Retinal pigment epithelial cell (primary cell): ENCODE data around the gene PAX5.

Experiments
- DNase-seq: peaks from one replicate; pipeline ENCODE4 v3.0.0-alpha.2; 2010; ENCODE audit warnings: low read depth
- H3K4me3 ChIP-seq: 2 replicates; pipeline ENCODE4 v1.5.1; 2011; ENCODE audit warnings: mild to moderate bottlenecking, low read length, control low read depth, moderate library complexity
- TF ChIP-seq, protein P1 (sequence below): conservative IDR thresholded peaks from 2 replicates; pipeline ENCODE4 v1.5.1; 2011; ENCODE audit warnings: low read depth, low read length, control low read depth, inconsistent platforms

The PAX5 gene

DNA sequence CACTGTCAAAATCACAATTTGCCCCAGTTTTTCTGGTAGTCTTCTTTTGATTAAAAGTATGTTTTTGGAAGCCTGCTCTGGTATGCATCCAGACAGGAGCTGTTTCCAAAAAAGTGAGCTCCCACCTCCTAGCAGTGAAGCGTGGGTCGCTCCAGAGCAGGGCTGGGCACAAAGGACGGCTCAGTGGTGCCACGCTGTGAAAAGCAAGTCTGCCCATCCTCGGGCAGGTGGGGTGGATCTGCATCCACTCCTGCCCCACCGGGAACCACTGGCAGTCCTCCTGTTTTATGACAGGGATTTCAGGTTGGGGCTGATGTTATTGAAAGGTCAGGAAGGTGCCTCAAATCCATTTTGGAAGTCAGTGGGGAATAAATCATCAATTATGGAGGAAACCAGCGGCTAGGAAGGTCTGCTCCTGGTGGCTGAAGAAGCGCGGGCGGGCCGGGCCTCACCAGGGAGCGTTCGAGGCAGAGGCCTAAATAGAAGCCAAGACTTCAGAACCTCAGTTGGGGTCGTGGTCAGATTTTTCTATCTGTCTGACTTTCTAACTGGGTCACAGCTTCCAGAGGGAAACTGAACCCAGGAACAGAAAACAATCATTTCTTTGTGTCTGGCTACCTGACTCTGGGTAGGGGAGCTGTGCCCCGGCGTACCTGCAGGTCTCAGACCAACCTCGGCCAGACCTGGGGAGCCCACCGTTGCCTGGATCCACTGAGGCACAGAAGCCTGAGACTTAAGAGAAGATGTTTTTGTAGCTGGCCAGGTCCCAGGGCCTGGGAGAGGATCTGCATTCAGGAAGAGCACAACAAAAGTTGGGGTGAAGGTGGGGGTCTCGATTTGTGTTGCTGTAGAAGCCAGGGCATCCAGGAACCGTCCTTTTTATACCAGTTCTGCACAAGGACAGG is 168.1 kb downstream of the PAX5 start:
- DNase-seq = no peak
- TF ChIP-seq, protein P1, sequence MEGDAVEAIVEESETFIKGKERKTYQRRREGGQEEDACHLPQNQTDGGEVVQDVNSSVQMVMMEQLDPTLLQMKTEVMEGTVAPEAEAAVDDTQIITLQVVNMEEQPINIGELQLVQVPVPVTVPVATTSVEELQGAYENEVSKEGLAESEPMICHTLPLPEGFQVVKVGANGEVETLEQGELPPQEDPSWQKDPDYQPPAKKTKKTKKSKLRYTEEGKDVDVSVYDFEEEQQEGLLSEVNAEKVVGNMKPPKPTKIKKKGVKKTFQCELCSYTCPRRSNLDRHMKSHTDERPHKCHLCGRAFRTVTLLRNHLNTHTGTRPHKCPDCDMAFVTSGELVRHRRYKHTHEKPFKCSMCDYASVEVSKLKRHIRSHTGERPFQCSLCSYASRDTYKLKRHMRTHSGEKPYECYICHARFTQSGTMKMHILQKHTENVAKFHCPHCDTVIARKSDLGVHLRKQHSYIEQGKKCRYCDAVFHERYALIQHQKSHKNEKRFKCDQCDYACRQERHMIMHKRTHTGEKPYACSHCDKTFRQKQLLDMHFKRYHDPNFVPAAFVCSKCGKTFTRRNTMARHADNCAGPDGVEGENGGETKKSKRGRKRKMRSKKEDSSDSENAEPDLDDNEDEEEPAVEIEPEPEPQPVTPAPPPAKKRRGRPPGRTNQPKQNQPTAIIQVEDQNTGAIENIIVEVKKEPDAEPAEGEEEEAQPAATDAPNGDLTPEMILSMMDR = no peak
- H3K4me3 ChIP-seq = no peak overlapping the region

DNA sequence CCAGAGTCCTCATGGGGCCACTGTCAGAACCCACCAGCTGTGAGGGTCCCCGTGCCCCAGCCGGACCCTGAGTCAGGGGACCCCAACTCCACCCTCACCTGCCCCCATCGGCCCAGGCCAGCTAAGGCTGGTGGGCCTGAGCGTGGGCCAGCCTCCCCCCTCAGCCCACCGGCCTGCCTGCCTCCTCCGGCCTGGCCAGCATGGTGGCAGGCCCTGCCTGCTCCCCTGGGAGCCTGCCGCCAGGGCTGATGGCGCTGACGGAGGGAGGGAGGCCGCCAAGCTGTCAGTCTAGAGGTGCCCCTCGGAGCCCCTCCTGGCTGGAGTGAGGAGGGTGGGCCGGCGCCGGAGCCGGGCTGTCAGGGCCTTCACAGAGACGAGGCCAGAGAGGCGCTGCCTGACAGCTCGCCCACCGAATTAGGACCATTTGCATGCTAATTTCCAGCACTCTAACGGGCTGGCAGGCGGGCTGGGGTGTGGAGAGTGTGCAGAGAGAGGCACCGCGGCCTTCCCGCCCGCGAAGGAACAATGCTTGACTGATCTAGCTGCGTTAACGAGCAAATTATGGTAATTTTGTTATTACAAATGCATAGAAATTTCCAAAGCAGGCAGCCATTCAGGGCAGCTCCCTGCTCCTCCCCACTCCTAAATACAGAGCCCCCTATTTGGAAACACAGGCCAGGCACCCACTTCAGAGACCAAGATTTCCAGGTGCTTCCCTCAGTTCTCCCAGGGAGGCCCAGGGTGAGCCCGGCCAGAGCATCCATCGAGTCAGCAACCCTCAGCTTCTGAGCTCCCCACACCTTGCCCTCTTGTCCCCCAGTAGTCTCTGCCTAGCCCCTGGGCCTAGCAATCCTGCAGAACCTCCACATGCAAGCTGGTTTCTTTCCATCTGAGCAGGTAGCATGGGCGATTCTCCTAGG is 169.3 kb downstream of the PAX5 start:
- no peak for DNase-seq
- TF ChIP-seq, protein P1 = no peak
- no peak overlapping the region for H3K4me3 ChIP-seq

DNA sequence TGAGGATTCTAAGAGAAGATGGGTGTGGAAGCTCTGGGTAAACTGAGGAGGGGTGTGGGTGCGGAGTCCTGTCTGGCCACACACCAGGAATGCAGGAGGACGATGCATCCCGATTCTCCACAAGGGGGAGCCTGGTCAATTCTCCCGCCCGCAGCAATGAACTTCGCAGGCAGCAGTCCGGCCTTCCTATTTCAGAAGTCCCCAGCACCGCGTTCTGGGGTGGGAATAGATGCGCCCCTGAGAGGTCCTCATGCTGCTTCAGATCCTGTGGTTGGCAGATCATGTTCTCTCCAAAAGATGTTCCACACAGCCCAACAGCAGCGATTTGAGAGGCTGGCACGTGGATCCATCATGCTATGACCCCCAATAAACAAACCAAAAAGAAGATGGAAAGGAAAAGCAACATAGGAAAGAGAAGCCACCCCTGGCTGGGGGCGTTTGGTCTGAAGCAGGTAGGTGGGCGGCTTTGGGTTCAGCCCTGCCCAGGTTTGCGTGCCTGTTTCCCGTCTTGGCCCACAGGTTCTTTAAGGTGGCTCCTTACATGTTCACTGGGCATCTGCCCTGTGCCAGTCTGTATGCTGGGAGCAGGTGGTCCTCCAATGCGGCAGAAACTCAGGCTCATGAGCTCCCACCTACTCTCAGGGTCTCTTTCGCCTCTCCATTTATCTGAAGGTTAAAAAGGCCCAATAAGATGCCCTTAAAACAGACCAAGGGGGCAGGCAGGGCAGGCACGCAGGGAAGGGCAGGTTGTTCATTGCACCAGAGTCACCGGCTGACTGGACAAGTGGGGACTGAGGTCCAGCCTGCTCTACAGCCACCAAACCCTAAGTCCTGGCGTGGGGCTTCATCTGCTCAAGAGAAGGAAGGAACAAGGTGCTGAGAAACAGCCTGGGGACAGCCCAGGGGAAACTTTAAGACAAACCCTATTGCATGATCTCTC is 171.6 kb downstream of the PAX5 start:
- no peak overlapping the region for H3K4me3 ChIP-seq
- TF ChIP-seq, protein P1 = peak; percentile 84
- no peak for DNase-seq

DNA sequence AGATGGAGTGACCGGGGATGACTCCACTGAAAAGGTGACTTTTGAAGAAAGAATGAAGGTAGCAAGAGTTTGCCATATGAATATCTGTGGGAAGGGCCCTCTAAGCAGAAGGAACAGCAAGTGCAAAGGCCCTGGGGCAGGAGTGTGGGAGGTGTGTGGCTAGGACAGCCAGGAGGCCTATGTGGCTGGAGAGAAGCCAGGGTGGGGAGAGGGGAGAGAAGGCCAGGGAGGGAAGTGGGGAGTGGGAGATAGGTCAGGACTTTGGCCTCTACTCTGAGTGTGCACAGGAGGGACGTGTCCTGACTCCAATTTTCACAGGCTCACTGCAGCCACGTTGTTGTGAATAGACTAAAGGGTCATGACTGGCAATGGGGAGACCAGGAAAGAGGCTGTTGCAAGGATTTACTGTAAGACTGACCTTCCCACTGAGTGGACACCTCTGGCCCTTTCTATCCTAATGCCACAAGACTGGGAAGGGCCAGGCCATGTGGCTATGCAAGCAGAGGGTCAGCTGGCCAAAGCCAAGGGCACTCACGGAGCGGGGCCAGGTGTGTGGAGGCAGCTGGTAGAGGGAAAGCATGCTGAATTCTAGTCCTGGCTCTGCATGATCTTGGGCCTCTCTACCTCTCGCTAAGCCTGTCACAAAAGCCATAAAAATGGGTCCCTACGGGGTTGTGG is 172.4 kb downstream of the PAX5 start:
- TF ChIP-seq, protein P1 = no peak
- no peak overlapping the region for H3K4me3 ChIP-seq
- DNase-seq = no peak

DNA sequence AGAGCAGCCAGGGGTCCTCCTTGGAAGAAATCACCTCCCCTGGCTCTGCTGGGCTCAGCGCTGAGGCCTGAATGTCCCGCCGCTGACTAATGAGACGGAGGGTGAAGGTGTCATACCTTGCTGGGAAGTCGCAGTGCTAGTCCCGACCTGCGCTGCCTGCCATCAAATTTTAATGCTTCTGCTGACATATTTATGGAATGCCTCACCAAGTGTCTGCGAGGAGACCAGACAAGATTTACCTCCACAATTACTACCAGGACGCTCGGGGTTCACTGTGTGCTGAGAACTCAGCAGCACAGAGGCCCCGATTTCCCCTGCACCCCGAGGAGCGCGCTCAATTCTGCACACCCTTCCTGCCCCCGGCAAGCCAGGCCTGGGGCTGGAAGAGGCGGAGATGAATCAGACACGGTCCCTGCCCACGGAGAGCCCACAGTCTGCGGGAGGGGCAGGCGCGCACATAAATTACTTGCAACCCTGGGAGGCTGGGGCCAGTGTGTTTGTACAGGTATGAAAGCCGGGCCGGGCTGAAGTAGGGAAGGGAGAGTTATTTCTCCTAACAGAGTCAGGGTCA is 175.2 kb downstream of the PAX5 start:
- no peak overlapping the region for H3K4me3 ChIP-seq
- TF ChIP-seq, protein P1 = no peak
- DNase-seq = no peak
